ENCODE measurements around the gene TTLL8. TPM values are rescaled to one million over a fixed set of nuclear protein-coding genes. Genes with fewer than 3 reads are reported as not detected.
"Not testable (repeated sequence)": the region's sequence is repeated elsewhere in the genome, so short reads cannot be mapped to it uniquely, and the experiment has no call there.

The TTLL8 gene
- not detected in 2 replicates for total RNA-seq

DNA sequence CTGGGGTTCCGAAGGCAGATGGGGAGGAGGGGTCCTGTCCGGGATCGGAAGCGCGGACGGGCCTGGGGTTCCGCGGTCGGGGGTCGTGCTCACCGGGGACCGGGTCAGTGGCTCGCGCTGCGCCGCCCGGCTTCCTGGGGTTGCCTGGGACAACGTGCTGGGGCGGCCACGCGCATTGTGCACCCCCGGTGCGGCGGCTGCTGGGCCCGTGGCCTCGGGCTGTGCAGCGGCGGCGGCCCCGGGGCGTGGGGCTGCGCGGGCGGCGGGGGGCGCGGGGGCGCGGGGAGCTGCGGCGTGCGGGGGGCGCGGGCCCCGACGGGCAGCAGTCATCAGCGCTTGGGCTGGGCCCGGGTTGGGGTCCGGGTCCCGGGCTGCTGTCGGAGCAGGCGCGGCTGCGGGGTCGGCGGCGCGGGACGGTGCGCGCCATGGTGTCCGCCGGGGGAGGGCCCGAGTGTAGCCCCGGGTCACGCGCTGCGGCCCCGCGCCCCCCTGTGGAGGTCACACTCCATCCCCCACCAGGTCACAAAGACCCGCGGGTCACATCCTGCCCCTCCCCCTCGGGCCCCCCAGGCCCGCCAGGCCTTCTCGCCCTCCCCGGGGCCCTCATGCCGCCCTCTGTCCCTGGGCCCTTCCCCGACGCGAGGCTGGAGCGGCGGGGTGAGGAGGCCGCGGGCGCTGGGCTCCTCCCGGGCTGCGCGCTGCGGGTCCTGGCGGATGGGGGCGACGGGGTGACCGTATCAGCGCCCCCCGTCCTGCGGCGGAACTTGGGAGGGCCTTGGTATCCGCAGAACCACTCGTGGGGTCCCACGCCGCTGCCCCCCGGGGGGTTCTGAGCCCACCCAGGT lies at the start of gene TTLL8:
Gene TTLL8, minus strand, starts transcription at position 238 of the 845 bp plus-strand sequence.
- no peak for DNase-seq

DNA sequence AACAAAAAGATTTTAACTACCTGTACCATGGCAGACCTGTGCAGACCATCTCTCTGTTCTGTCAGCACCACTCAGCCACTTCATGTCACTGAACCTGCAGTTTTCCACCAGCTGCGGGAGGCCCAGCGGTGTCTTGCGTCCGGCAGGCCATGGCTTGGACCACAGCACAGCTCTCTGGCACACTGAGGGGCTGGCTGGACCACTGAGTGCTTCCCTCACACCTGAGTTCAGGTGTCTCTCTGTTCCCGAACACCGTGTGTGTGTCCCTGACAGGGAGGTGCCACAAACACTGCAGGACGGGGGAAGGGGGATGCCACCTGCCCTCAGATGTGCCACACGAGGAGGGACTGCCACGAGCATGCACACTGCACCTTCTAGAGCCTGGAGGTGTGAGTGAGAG lies 49.4 kb upstream of the TTLL8 start:
- no peak for DNase-seq

DNA sequence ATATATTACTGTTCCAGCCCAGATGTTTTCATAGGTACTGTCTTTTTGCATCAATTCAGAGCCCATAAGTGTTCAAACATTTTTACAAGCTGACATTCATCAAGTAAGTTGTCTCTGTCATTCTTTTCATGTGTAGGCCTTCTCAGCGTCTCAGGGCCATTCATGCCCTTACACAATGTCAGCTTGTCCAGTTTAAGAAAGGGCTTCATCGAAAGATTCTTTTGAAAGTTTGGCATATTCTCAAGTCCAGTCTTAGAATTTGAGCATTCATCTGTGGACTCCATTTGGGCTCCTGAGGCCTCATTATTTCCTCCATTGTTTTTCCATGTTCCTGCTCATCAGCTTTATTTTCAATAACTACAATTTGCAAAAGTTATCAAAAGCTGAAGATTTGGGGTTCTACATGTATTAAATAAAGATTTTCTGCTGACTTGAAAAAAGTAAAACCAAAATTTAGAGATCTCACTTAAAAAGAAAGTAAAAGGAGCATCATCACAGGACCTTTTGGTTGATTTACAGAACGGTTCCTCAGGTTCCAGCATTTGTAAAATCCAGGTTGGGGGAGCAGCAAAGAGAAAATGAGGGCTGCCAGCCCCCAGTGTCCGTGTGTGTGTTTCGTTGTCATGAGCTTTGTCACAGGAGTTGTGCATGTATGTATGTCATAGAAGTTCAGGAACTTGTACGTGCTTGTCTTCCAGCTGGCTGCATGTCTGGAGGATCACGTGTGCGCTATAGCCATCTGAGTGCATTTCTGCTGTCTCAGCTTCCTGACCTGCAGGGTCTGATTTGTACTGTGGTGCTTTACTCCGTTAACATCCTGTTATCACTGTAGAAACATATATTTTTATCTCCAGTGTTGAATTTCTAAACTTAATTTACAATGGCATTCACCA lies 47.4 kb upstream of the TTLL8 start:
- DNase-seq, result peak; percentile 71

- DNase-seq, result no peak
These were observed 46.0 kb upstream of the TTLL8 start for GRCh38 chr22:50104141-50104544.

- no peak for DNase-seq
These were observed 44.8 kb upstream of the TTLL8 start for GRCh38 chr22:50102946-50103345.

- DNase-seq, result no peak
These were observed 43.9 kb upstream of the TTLL8 start for GRCh38 chr22:50101870-50102565.

DNA sequence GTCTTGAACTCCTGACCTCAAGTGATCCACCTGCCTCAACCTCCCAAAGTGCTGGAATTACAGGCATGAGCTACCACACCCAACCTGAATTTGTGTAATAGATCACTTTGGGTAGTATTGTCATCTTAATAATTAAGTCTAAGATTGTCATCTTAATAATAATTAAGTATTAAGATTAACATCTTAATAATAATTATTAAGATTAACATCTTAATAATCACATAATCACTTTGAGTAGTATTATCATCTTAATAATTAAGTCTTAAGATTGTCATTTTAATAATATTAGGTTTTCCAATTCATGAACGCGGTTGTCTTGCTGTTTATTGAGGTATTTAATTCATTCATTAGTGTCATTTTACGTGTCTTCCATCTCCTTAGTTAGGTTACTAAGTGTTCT lies 40.0 kb upstream of the TTLL8 start:
- DNase-seq, result no peak

- DNase-seq, result no peak
These were observed 34.2 kb upstream of the TTLL8 start for GRCh38 chr22:50092342-50092741.

DNA sequence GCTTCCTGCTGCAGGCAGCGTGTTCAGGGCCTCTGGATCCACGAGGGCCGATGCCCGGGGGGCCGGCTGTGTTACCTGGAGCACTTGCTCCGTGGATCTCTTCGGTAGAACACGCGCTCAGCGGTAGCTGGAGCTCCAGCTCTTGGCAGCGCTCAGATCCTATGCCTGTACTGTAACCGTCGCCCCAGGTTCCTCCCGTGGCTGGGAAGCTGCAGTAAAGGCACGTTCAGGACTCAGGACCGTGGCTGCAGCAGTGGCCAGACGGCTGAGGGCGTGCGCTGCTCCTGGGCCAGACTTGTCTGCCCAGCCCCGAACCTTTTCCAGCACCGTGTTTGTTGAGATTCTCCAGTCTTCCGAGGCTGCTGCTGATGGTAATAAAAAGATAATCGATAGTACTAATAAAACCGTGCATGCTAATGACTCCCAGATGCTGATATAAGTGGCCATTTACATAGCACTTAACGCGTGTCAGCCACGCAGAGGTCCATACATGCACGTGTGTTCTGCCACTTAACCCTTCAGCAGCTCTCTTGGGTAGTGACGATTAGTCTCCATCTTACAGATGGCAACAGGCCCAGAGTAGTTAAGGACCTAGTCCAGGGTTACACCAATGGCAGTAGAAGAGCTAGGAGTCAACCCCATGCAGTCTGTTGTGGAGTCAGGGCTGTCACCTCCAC lies 33.1 kb upstream of the TTLL8 start:
- DNase-seq, result no peak

DNA sequence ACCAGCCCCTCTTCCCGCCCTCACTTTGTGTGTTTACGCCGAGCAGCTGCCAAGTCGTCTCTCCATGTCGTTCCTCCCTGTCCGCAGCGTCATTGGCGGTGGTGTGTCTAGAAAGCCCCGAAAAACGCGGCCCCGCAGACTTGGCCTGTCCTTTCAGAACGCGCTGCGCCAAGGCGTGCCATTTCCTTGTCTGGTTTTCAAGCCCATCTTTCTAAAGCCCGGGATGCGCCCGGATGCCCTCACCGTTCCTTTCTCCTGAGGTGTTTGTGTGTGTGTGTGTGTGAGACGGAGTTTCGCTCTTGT lies 32.3 kb upstream of the TTLL8 start:
- DNase-seq, result no peak

- DNase-seq, result peak; percentile 52
These were observed 31.7 kb upstream of the TTLL8 start, which contains the start of gene MOV10L1 for GRCh38 chr22:50089682-50090411. MOV10L1 (plus strand) TSS chr22:50090006; CDS start chr22:50090089, 83 bp downstream.

DNA sequence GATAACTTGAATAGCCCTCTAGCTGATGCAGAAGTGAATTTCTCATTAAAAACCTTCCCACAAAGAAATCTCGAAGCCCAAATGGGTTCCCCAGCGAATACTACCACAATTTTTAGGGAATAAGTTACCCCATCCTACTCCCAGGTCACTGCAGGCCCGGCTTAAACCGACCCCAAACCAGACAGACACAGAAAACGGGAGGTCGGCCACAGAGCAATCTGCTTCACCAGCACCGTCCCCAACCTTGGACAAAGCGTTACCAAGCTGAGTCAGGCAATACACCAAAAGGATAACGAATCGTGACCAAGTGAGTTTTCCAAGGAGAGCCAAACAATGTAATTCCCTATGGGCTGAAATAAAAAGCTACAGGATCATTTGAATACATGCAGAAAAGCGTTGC lies 31.1 kb upstream of the TTLL8 start:
- no peak for DNase-seq

GRCh38 chr22:50088096-50088495 lies 30.0 kb upstream of the TTLL8 start:
- DNase-seq, result no peak

- DNase-seq, result no peak
These were observed 29.5 kb upstream of the TTLL8 start for GRCh38 chr22:50087646-50088045.

- not testable (repeated sequence) for DNase-seq
These were observed 28.9 kb upstream of the TTLL8 start for GRCh38 chr22:50086975-50087374.

DNA sequence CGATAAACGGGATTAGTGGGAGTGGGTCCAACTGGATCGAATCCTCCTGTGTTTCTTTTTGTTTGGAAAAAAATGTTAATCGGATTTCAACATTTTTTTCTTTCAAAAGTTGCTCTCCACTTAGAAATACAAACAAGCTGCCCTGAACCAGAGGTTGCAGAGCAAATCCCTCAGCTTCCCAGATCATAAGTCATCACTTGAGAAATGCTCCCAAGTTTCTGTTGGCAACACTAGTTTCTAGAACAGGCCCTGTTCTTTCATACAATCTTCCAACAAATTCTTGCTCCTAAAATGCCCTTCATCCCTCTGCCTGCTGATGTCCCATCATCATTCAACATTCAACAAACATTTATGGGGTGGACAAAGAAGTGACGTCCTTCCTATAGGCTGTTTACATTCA lies 28.4 kb upstream of the TTLL8 start:
- DNase-seq, result no peak

GRCh38 chr22:50085211-50085972 lies 27.3 kb upstream of the TTLL8 start, which contains the start of gene MLC1:
MLC1 (minus strand) TSS chr22:50085426; CDS start chr22:50084902, 524 bp downstream.
- DNase-seq, result no peak

- DNase-seq, result no peak
These were observed 26.5 kb upstream of the TTLL8 start for GRCh38 chr22:50084614-50085021.

DNA sequence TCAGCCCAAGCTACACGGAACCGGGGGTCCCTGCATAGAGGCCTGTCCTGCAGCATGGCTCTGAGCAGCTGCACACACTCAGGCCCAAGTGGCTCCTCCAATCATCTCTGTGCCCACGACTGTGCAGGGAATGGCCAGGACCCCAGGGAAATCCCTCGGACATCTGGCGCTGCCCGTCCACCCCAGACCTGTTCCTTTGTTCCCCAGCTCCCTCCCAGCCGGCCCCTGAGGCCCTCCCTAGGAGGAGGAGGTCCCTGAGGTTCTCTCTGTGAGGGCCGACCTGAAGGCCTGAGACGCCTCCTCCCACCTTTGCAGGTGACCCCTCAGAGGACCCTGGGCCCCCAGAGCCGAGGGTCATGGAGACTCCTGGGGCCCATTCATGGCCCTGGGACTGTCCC lies 26.0 kb upstream of the TTLL8 start:
- DNase-seq, result no peak

DNA sequence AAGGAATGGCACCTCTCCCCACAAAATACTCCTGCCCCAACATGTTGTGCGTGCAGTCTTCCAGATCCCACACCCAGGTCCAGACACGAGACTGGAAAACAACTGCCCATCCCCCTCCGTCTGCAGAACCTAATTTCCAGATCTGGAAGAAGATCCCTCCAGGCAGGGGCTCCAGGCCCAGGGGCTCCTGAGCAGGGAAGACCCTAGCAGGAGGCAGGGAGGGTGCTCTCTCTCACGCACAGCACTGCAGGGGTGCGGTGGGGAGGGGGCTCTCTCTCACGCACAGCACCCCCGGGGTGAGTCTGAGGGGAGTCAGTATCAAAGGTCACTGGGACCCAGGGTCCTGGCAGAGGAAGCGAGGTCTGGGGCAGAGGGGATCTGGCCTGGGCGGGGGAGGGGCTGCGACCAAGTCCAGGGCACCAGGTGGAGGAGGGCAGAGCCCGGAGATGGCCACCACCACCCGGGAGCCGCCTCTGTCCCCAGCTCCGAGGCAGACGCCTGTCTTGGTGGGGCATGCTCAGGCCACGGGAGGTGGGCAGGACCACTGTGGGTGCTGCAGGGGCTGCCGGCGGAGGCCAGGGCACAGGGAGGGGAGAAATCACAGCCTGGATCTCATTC lies 25.5 kb upstream of the TTLL8 start:
- no peak for DNase-seq

Measured in dermis blood vessel endothelial cell (primary cell).